ENCODE results near the gene RPGR.

Gene RPGR

GRCh38 chrX:38221391-38221929, 105.8 kb downstream of the RPGR start:
- TF ChIP-seq, protein P1, sequence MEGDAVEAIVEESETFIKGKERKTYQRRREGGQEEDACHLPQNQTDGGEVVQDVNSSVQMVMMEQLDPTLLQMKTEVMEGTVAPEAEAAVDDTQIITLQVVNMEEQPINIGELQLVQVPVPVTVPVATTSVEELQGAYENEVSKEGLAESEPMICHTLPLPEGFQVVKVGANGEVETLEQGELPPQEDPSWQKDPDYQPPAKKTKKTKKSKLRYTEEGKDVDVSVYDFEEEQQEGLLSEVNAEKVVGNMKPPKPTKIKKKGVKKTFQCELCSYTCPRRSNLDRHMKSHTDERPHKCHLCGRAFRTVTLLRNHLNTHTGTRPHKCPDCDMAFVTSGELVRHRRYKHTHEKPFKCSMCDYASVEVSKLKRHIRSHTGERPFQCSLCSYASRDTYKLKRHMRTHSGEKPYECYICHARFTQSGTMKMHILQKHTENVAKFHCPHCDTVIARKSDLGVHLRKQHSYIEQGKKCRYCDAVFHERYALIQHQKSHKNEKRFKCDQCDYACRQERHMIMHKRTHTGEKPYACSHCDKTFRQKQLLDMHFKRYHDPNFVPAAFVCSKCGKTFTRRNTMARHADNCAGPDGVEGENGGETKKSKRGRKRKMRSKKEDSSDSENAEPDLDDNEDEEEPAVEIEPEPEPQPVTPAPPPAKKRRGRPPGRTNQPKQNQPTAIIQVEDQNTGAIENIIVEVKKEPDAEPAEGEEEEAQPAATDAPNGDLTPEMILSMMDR (IDR thresholded peaks at IDR 0.05; ENCODE audit: low read depth, low read length), result no peak
- DNase-seq (ENCODE audit: extremely low read depth, low read depth), result no peak

- no peak for DNase-seq (ENCODE audit: extremely low read depth, low read depth)
- TF ChIP-seq, protein P1 (IDR thresholded peaks at IDR 0.05; ENCODE audit: low read depth, low read length), result no peak
Measured at GRCh38 chrX:38220415-38221390, 106.6 kb downstream of the RPGR start, which contains the start of gene SRPX. TSS of gene SRPX (minus strand) at chrX:38220871. CDS start at chrX:38220792, 79 bp downstream.

DNA sequence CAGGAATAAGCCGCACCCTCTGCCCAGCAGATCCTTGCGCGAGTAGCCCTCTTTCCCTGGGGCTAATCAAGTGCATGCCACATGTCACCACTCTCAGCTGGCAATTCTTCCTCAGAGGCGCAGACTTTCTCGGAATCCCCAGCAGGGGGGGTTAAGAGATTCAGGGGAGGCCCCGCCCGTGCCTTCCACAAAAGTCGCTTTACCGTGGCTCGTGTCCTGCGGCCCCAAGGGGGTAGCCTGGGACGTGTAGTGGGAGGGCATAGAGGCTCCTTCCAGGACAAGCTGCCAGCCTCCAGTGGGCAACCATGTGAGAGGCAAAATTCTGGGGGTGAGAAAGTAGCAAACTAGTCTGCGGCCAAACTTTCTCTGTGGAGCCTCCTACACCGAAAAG, 107.3 kb downstream of the RPGR start:
- DNase-seq (ENCODE audit: extremely low read depth, low read depth), result no peak
- TF ChIP-seq, protein P1 (IDR thresholded peaks at IDR 0.05; ENCODE audit: low read depth, low read length), result peak; percentile 41
